Uterine smooth muscle cell (primary cell): Measurements from ENCODE around the gene FAM111B. TPM values are rescaled to one million over a fixed set of nuclear protein-coding genes. Genes with fewer than 3 reads are reported as not detected.

Experiments
- total RNA-seq: library from RNA; depleted of rRNA; stranded (reverse); fragments of >200 nt; gene quantifications from 2 replicates; pipeline ENCODE4 v1.2.3, GENCODE V29; 2014

The FAM111B gene
- 3.5 and 22.4 TPM in 2 replicates for total RNA-seq

GRCh38 chr11:59106363-59107336 is at the start of gene FAM111B:
Gene FAM111B, plus strand, starts transcription at chr11:59107237. Its CDS starts 2,389 bp downstream, at chr11:59109626.

GRCh38 chr11:59086007-59086406 is 21.0 kb upstream of the FAM111B start, which contains the start of gene GLYATL1B:
Gene GLYATL1B, plus strand, starts transcription at chr11:59086307. Its CDS starts 0 bp downstream, at chr11:59086307.

GRCh38 chr11:59142530-59143507 is 35.8 kb downstream of the FAM111B start, which contains the start of gene FAM111A:
Gene FAM111A, plus strand, starts transcription at chr11:59142856. Its CDS starts 6,017 bp downstream, at chr11:59148873.

GRCh38 chr11:59171508-59172322 is 64.7 kb downstream of the FAM111B start, which contains the start of gene DTX4:
Gene DTX4, plus strand, starts transcription at chr11:59172132. Its CDS starts 464 bp downstream, at chr11:59172596.

Other genes starting within 250 kb of the FAM111B start
- gene GLYATL1, start 167.7 kb upstream of the FAM111B start, total RNA-seq = 0.12 and 0.33 TPM in 2 replicates
- gene GLYATL1B, start 20.9 kb upstream of the FAM111B start, total RNA-seq = not detected in 2 replicates
- gene FAM111A, start 35.6 kb downstream of the FAM111B start, total RNA-seq = 47.1 and 64.7 TPM in 2 replicates
- gene DTX4, start 64.9 kb downstream of the FAM111B start, total RNA-seq = 0.22 and 0.25 TPM in 2 replicates
- not detected in 2 replicates for gene MPEG1, start 105.7 kb downstream of the FAM111B start, total RNA-seq